Measurements from ENCODE around the gene EXOC4.

The EXOC4 gene

GRCh38 chr7:133482599-133482998 lies 229.7 kb downstream of the EXOC4 start:
- in situ Hi-C loops (cut with HindIII; ENCODE audit: low sequenced_read_pairs): no loop called here
- DNase-seq (ENCODE audit: low read depth): no peak
- TF ChIP-seq CTCF (IDR thresholded peaks at IDR 0.05; ENCODE audit: low read depth, low read length, missing control alignments): no peak
- no peak overlapping the region for H3K4me3 ChIP-seq (ENCODE audit: low read depth, low read length)

GRCh38 chr7:133484086-133484485 lies 231.2 kb downstream of the EXOC4 start:
- in situ Hi-C loops (cut with HindIII; ENCODE audit: low sequenced_read_pairs): no loop called here
- no peak for DNase-seq (ENCODE audit: low read depth)
- no peak overlapping the region for H3K4me3 ChIP-seq (ENCODE audit: low read depth, low read length)
- TF ChIP-seq CTCF (IDR thresholded peaks at IDR 0.05; ENCODE audit: low read depth, low read length, missing control alignments): no peak

GRCh38 chr7:133489906-133490305 lies 237.0 kb downstream of the EXOC4 start:
- no peak for DNase-seq (ENCODE audit: low read depth)
- TF ChIP-seq CTCF (IDR thresholded peaks at IDR 0.05; ENCODE audit: low read depth, low read length, missing control alignments): no peak
- H3K4me3 ChIP-seq (ENCODE audit: low read depth, low read length): no peak overlapping the region
- in situ Hi-C loops (cut with HindIII; ENCODE audit: low sequenced_read_pairs): no loop called here

- DNase-seq (ENCODE audit: low read depth): no peak
- in situ Hi-C loops (cut with HindIII; ENCODE audit: low sequenced_read_pairs): no loop called here
- TF ChIP-seq CTCF (IDR thresholded peaks at IDR 0.05; ENCODE audit: low read depth, low read length, missing control alignments): no peak
Observed at GRCh38 chr7:133491201-133491691, 238.4 kb downstream of the EXOC4 start.

GRCh38 chr7:133491846-133492652 lies 239.2 kb downstream of the EXOC4 start:
- DNase-seq (ENCODE audit: low read depth): no peak
- in situ Hi-C loops (cut with HindIII; ENCODE audit: low sequenced_read_pairs): no loop called here
- TF ChIP-seq CTCF (IDR thresholded peaks at IDR 0.05; ENCODE audit: low read depth, low read length, missing control alignments): no peak
- H3K4me3 ChIP-seq (ENCODE audit: low read depth, low read length): no peak overlapping the region

More at GRCh38 chr7:133491201-133491691, 238.4 kb downstream of the EXOC4 start:
- H3K4me3 ChIP-seq (ENCODE audit: low read depth, low read length): no peak overlapping the region

- TF ChIP-seq CTCF (IDR thresholded peaks at IDR 0.05; ENCODE audit: low read depth, low read length, missing control alignments): no peak
- no peak for DNase-seq (ENCODE audit: low read depth)
- no peak overlapping the region for H3K4me3 ChIP-seq (ENCODE audit: low read depth, low read length)
- in situ Hi-C loops (cut with HindIII; ENCODE audit: low sequenced_read_pairs): no loop called here
Observed at GRCh38 chr7:133497061-133497460, 244.2 kb downstream of the EXOC4 start.

Data from astrocyte of the cerebellum (primary cell).